Sigmoid colon (tissue), 4 donors: Measurements from ENCODE around the gene PGRMC1.
"Not testable (repeated sequence)": the region's sequence is repeated elsewhere in the genome, so short reads cannot be mapped to it uniquely, and the experiment has no call there.

ENCODE experiments used
- CTCF ChIP-seq, 4 experiments: fragments of 450-650 bp in 3 of 4; fragments of 200-600 bp in 1 of 4; IDR thresholded peaks; one replicate each; pipeline ENCODE4 v1.5.1; 2016 to 2019; ENCODE audit warnings: antibody characterized with exemption in 4 of 4, mild to moderate bottlenecking in 3 of 4, moderate library complexity in 2 of 4
- EP300 ChIP-seq, 4 donors: sonication (generic); formaldehyde crosslinking; IDR thresholded peaks; one replicate each; pipeline ENCODE4 v1.6.1; 2017; ENCODE audit warnings: antibody characterized with exemption in 4 of 4
- POLR2A ChIP-seq, 2 donors: fragments of 450-650 bp; IDR thresholded peaks; one replicate each; pipeline ENCODE4 v1.6.1; 2016; ENCODE audit warnings: antibody characterized with exemption in 2 of 2, mild to moderate bottlenecking in 2 of 2, moderate library complexity in 2 of 2
- POLR2AphosphoS5 ChIP-seq, 4 donors: sonication (generic); formaldehyde crosslinking; IDR thresholded peaks; one replicate each; pipeline ENCODE4 v1.6.1; 2017; ENCODE audit warnings: antibody characterized with exemption in 4 of 4

GRCh38 chrX:119267115-119267514, 31.0 kb downstream of the PGRMC1 start:
- TF ChIP-seq CTCF, POLR2AphosphoS5, POLR2A, EP300 (IDR thresholded peaks at IDR 0.05): not testable (repeated sequence)
